GM12865 (cell line): ENCODE measurements around the gene LENG8.

Experiments used
- DNase-seq: peaks from one replicate; pipeline ENCODE4 v3.0.0; 2010; ENCODE audit warnings: low read depth
- H3K4me3 ChIP-seq: 2 replicates; pipeline ENCODE4 v1.5.1; 2011; ENCODE audit warnings: mild to moderate bottlenecking, low read depth, low read length, control low read depth
- CTCF ChIP-seq: IDR thresholded peaks from 2 replicates; pipeline ENCODE4 v1.5.1; 2011; ENCODE audit warnings: low read length, control low read depth, low read depth, inconsistent platforms; ENCODE audit not compliant: insufficient read depth; ENCODE audit errors: missing control alignments

Gene LENG8

GRCh38 chr19:54428323-54429175 is 20.4 kb upstream of the LENG8 start:
- no peak overlapping the region for H3K4me3 ChIP-seq

GRCh38 chr19:54429176-54429495 is 19.9 kb upstream of the LENG8 start:
- no peak for DNase-seq
- H3K4me3 ChIP-seq, result no peak overlapping the region
- TF ChIP-seq CTCF, result no peak

More at GRCh38 chr19:54428323-54429175, 20.4 kb upstream of the LENG8 start:
- DNase-seq, result no peak
- TF ChIP-seq CTCF, result no peak

DNA sequence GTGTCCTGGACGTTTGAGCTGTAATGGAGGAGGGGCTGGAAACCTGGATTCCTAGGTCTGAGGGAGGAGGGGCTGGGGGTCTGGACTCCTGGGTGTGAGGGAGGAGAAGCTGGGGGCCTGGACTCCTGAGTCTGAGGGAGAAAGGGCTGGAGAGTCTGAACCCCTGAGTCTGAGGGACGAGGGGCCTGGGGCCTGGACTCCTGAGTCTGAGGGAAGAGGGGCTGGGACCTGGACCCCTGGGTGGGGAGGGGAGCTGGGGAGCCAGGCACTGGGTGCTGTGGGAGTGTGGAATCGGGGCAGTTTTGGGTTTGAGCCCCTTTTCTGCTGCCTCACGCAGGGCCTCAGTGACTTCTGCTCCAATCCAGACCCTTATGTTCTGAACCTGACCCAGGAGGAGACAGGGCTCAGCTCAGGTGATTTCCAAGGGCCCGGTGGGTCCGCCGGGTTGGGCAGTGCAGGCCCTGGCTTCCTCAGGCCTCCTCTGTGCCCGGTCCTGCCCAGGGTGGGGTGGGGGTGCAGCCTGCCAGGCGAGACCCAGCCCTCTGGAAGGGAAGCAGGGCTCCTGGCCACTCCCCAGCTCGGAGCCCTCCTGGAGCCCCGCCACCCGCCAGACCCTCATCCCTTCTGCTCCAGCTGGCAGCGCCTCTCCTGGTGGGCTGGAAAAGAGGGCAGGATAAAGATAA is 19.3 kb upstream of the LENG8 start:
- no peak for TF ChIP-seq CTCF
- H3K4me3 ChIP-seq, result no peak overlapping the region
- DNase-seq, result no peak

DNA sequence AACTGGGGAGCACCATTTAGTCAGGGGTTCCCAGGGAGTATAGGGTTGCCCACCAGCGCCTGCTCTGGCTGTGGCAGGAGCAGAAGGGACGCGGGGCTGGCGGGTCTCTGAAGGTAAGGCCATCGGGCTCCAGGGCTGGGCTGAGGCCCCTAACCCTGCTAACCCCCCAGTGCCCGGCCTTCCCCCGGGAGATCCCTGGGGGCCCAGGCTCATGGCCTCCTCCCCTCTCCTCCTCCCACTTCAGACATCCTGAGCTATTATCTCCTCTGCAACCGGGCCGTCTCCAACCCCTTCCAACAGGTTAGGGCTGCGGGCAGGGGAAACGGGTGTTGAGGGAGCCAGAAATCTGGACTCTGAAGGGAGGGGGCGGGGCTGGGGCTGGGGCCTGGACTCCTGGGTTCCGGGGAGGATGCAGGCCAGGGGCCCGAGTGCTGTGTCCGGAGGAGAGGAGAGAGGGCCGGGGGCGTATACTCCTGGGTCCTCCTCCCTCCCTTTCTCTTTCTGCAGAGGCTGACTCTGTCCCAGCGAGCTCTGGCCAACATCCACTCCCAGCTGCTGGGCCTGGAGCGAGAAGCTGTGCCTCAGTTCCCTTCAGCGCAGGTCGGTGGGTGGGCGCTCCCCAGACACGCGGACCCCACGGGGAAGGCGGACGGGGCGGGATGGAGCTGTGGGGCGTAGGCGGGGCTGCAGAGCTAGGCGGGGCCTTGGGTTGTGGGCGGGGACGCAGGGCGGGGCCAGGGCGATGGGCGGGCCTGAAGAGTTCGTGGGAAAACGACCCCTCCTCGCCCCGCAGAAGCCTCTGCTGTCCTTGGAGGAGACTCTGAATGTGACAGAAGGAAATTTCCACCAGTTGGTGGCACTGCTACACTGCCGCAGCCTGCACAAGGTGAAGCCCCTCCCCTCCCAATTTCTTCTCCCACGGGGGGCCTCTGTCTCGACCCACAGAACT is 18.4 kb upstream of the LENG8 start:
- no peak for DNase-seq
- H3K4me3 ChIP-seq, result no peak overlapping the region
- TF ChIP-seq CTCF, result no peak

GRCh38 chr19:54431255-54431838 is 17.7 kb upstream of the LENG8 start:
- no peak overlapping the region for H3K4me3 ChIP-seq
- no peak for DNase-seq
- no peak for TF ChIP-seq CTCF

DNA sequence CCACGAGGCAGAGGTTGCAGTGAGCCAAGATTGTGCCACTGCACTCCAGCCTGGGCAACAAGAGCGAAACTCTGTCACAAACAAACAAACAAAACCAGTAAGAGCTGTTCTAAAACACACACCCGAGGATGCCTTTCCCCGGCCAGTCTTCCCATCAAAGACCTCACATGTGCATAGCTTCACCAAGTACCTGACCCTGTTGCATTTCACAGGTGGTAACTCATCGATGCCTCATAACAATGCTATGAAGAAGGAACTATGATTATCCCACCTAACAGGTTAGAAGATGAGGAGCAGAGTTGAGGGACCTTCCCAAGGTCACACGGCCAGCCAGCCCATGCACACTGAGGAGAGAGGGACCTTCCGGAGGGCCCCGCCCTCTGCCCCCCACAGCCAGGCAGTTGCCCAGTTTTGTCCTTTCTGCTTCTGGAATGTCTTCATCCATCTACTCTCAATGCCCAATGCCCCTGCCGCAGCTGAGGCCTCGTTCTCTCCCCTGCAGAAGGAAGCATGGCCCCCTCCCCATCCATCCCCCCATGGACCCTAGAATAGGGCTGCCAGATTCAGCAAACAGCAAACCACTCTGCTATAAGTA is 16.8 kb upstream of the LENG8 start:
- H3K4me3 ChIP-seq, result no peak overlapping the region
- no peak for DNase-seq
- TF ChIP-seq CTCF, result no peak
